Fibroblast of skin of back (primary cell): Measurements from ENCODE around the gene CNTN4.

Experiments
- DNase-seq: peaks from one replicate; pipeline ENCODE4 v3.0.0-alpha.2; 2013

CNTN4 gene

GRCh38 chr3:2603692-2604289 lies 505.1 kb downstream of the CNTN4 start:
- DNase-seq = no peak

GRCh38 chr3:2614578-2614977 lies 515.9 kb downstream of the CNTN4 start:
- DNase-seq = no peak

GRCh38 chr3:2615080-2615479 lies 516.4 kb downstream of the CNTN4 start:
- no peak for DNase-seq

GRCh38 chr3:2623436-2623835 lies 524.8 kb downstream of the CNTN4 start:
- DNase-seq = no peak

GRCh38 chr3:2628117-2628516 lies 529.5 kb downstream of the CNTN4 start:
- no peak for DNase-seq

- no peak for DNase-seq
Observed at GRCh38 chr3:2635511-2635910, 536.8 kb downstream of the CNTN4 start.

GRCh38 chr3:2643606-2644005 lies 544.9 kb downstream of the CNTN4 start:
- DNase-seq = no peak

GRCh38 chr3:2645001-2645400 lies 546.3 kb downstream of the CNTN4 start:
- DNase-seq = no peak

GRCh38 chr3:2650746-2651145 lies 552.1 kb downstream of the CNTN4 start:
- DNase-seq = no peak

- no peak for DNase-seq
Observed at GRCh38 chr3:2652386-2652785, 553.7 kb downstream of the CNTN4 start.

- DNase-seq = no peak
Observed at GRCh38 chr3:2653706-2654105, 555.0 kb downstream of the CNTN4 start.

- peak; percentile 21 for DNase-seq
Observed at GRCh38 chr3:2655229-2655701, 556.6 kb downstream of the CNTN4 start.

GRCh38 chr3:2656806-2657777 lies 558.4 kb downstream of the CNTN4 start:
- DNase-seq = peak; percentile 4

GRCh38 chr3:2657971-2658370 lies 559.3 kb downstream of the CNTN4 start:
- no peak for DNase-seq

GRCh38 chr3:2659896-2660295 lies 561.2 kb downstream of the CNTN4 start:
- DNase-seq = peak; percentile 1

GRCh38 chr3:2661078-2661477 lies 562.4 kb downstream of the CNTN4 start:
- peak; percentile 2 for DNase-seq

GRCh38 chr3:2677501-2677900 lies 578.8 kb downstream of the CNTN4 start:
- no peak for DNase-seq

- no peak for DNase-seq
Observed at GRCh38 chr3:2680236-2680635, 581.6 kb downstream of the CNTN4 start.

GRCh38 chr3:2684046-2684445 lies 585.4 kb downstream of the CNTN4 start:
- no peak for DNase-seq

- no peak for DNase-seq
Observed at GRCh38 chr3:2686816-2687502, 588.3 kb downstream of the CNTN4 start.

GRCh38 chr3:2697589-2697988 lies 598.9 kb downstream of the CNTN4 start:
- DNase-seq = no peak

GRCh38 chr3:2701471-2701870 lies 602.8 kb downstream of the CNTN4 start:
- DNase-seq = no peak

GRCh38 chr3:2706144-2706835 lies 607.6 kb downstream of the CNTN4 start:
- DNase-seq = no peak
